Thyroid gland (tissue), 4 donors: Measurements from ENCODE around the gene CARF.
"Not testable (repeated sequence)": the region's sequence is repeated elsewhere in the genome, so short reads cannot be mapped to it uniquely, and the experiment has no call there.

Experiments
- POLR2A ChIP-seq, 2 donors: fragments of 450-650 bp; IDR thresholded peaks; one replicate each; pipeline ENCODE4 v1.6.1; 2017; ENCODE audit warnings: antibody characterized with exemption in 2 of 2, mild to moderate bottlenecking in 2 of 2, moderate library complexity in 1 of 2
- TF ChIP-seq, protein P1 (sequence below), 6 experiments: fragments of 200-600 bp in 3 of 6; fragments of 450-650 bp in 3 of 6; sonication (generic) in 3 of 6; IDR thresholded peaks; one replicate each; pipeline ENCODE4 v1.5.1; 2016 to 2019; ENCODE audit warnings: antibody characterized with exemption in 6 of 6, mild to moderate bottlenecking in 2 of 6, inconsistent platforms in 1 of 6, moderate library complexity in 1 of 6

GRCh38 chr2:202997113-202997512 lies 85.0 kb downstream of the CARF start:
- TF ChIP-seq, protein P1, sequence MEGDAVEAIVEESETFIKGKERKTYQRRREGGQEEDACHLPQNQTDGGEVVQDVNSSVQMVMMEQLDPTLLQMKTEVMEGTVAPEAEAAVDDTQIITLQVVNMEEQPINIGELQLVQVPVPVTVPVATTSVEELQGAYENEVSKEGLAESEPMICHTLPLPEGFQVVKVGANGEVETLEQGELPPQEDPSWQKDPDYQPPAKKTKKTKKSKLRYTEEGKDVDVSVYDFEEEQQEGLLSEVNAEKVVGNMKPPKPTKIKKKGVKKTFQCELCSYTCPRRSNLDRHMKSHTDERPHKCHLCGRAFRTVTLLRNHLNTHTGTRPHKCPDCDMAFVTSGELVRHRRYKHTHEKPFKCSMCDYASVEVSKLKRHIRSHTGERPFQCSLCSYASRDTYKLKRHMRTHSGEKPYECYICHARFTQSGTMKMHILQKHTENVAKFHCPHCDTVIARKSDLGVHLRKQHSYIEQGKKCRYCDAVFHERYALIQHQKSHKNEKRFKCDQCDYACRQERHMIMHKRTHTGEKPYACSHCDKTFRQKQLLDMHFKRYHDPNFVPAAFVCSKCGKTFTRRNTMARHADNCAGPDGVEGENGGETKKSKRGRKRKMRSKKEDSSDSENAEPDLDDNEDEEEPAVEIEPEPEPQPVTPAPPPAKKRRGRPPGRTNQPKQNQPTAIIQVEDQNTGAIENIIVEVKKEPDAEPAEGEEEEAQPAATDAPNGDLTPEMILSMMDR (IDR thresholded peaks at IDR 0.05): not testable (repeated sequence)
- TF ChIP-seq POLR2A (IDR thresholded peaks at IDR 0.05): not testable (repeated sequence)
